NOMO-1 treated with dmso at 0.1 percent for 144 hours (cell line): Measurements from ENCODE around the gene CFAP97D2.
"Not testable (repeated sequence)": the region's sequence is repeated elsewhere in the genome, so short reads cannot be mapped to it uniquely, and the experiment has no call there.

Experiments
- DNase-seq: peaks from one replicate; lab custom pipeline; 2025; ENCODE audit not compliant: unreplicated experiment; lab: John Stamatoyannopoulos, UW

The CFAP97D2 gene

DNA sequence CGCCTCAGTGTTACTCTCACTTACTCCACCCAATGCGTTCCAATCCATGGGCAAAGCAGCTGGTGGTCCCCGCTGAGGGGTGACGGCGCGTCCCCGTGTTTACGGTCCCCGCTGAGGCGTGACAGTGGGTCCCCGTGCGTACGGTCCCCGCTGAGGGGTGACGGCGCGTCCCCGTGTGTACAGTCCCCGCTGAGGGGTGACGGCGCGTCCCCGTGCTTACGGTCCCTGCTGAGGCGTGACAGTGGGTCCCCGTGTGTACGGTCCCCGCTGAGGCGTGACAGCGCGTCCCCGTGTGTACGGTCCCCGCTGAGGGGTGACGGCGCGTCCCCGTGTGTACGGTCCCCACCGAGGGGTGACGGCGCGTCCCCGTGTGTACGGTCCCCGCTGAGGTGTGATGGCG lies 19.5 kb downstream of the CFAP97D2 start:
- no peak for DNase-seq

DNA sequence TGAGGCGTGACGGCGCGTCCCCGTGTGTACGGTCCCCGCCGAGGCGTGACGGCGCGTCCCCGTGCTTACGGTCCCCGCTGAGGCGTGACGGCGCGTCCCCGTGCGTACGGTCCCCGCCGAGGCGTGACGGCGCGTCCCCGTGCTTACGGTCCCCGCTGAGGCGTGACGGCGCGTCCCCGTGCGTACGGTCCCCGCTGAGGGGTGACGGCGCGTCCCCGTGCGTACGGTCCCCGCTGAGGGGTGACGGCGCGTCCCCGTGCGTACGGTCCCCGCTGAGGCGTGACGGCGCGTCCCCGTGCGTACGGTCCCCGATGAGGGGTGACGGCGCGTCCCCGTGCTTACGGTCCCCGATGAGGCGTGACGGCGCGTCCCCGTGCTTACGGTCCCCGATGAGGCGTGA lies 20.5 kb downstream of the CFAP97D2 start:
- DNase-seq = not testable (repeated sequence)

DNA sequence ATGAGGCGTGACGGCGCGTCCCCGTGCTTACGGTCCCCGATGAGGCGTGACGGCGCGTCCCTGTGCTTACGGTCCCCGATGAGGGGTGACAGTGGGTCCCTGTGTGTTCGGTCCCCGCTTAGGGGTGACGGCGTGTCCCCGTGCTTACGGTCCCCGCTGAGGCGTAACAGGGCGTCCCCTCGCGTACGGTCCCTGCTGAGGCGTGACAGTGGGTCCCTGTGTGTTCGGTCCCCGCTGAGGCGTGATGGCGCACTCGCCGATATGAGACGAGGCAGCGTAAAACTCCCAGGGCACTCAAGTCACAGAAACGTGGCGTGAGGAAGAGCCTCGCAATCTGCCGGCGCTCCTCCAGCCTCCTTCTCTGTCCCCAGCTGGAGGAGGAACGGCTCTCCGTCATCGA lies 20.9 kb downstream of the CFAP97D2 start:
- DNase-seq = no peak

DNA sequence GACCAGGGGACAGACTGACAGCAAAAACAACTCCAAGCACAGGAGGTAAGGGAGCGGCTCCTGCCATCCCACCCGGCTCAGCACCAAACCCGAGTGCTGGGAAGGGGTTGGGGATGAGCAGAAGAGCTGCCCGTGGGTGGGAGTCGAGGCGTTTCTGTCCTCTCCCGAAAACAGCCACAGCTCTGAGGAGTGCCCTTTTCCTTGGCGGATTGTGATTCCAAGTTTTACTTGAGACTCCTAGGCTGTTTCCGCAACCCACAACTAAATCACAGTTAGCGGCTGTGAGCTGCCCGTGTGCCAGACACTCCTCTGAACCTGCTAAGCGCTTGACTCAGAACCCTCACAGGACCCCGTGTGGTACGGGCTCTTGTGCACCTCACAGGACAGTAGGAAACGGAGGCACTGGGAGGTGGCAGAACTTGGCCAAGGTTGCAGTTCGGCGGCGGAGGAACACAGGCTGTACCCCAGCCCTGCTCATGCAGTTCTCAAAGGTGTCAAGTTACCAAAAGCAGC lies 21.4 kb downstream of the CFAP97D2 start:
- no peak for DNase-seq

DNA sequence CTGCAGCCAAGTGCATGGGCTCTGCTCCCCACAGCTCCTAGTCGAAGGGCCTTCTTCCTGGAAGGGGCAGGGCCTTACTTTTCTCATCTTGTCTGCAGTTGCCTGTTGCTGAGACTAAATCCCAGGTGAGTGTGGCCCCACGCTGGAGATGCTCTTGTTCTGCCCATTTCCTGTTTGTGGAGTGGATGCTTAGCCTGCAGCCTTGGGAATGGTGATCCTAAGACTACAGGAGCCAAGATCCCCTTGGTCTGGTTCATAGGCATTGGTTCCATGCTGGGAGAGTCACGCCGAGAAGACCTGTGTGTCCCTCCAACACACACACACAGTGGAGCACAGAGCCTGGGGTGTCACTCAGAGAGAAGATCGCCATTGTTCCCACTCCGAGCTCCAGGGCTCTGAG lies 23.5 kb downstream of the CFAP97D2 start:
- DNase-seq = no peak

DNA sequence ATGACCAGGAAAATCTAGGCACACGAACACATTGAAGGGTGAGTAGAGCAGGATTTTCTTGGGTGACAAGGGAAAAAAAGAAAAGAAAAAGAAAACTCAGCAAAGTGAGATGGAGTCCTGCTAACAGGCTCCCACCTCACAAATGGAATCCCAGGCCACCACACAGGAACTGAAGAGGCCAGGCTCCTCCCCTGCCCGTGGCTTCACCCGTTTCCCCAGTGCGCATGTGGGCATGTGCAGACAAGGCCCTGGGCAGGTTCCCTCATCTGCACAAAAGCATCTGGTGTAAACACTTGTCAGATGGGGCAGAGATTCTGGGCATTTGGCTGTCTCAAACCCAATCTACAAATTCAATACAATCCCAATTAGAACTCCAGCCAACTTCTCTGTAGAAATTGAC lies 24.5 kb downstream of the CFAP97D2 start:
- DNase-seq = no peak

DNA sequence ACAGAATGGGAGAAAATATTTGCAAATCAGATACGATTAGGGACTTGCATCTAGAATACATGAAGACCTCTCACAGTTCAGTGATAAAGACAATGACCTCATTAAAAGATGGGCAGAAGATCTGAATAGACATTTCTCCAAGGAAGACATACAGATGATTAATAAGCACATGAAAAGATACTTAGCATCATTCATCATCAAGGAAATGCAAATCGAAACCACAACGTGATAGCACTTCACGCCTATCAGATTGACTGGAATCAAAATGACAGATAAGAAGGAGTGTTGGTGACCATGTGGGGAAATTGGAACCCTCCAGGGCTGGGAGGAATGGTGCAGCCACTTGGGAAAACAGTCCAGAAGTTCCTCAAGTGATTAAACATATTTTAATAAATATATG lies 25.8 kb downstream of the CFAP97D2 start:
- no peak for DNase-seq

DNA sequence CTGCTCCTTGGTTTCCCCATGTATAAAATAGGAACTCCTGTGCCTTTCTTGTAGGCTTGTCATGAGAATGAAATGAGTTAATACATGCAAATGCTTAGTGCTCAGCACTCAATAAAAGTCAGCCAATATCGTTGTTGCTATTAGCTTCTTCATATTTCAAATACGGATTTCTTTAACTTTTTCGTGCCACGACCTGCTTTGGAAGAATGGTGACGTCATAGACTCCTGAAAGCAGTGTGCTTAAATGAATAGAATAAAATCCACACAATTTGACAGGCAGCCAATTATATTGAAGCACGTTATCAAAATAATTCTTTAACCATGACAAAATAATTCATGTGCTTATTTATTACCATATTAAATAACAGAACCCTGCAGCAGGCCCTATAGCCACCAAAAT lies 29.1 kb downstream of the CFAP97D2 start:
- DNase-seq = no peak

DNA sequence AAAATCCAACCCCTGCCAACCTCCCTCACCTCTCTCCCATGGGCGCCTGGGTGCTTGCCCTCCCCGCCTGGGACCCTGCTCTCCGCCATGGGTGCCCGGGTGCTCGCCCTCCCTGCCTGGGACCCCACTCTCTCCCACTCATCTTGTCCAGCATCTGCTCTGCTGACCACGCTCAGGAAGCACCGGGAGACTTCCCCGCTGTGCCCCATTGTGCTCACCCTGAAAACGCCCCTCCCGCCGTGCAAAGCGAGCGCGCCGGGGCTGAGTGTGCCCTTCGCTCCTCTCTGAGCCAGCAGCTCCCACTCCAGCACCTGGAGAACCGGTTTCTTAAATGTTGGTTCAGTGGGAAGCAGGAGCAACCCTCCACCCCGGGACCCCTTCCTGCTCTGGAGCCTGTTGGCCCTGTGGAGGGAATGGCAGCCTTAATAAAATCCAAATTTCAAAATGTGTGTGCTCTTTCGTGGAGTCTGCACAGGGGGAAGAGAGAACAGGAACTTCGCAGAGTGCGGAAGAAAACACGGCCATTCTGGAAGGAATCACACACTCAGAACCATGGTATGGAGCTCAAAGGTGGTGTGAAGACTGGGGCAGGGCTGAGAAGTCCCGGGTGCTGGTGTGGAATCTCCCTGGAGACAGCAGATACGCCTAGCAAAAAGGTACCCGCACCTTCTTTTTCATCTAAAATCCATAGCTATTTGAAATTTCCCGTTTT lies 32.5 kb downstream of the CFAP97D2 start:
- no peak for DNase-seq

DNA sequence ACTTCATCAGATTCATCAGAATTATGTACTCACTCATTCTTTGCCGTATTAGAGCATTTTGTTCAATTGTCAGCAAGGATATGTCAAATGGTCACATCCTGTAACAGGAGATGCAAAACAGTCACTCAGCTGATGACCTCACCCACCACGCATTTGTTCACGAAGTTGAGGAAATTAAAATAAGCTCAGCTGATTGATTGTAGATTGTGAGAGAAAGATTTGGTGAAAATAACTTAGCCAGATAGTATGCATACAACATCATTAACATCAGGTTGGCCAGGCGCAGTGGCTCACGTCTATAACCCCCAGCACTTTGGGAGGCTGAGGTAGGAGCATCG lies 33.1 kb downstream of the CFAP97D2 start:
- DNase-seq = no peak

DNA sequence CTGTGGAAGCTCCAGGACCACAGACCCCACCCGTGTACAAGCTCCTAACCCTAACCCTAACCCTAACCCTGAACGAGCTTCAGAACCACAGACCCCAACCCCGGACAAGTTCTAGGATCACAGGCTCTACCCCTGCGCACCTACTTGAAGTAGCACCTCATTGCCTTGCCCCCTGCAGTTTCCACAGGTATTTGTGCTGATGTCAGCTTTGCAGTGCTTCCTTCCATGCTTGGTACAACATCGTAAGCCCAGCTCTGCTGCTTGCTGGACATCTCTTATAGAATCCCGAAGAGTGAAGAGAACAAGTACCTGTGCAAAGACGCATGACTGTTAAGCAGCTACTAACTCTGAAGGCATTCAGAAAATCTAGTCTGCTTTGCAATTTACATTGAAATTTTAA lies 34.9 kb downstream of the CFAP97D2 start:
- no peak for DNase-seq

DNA sequence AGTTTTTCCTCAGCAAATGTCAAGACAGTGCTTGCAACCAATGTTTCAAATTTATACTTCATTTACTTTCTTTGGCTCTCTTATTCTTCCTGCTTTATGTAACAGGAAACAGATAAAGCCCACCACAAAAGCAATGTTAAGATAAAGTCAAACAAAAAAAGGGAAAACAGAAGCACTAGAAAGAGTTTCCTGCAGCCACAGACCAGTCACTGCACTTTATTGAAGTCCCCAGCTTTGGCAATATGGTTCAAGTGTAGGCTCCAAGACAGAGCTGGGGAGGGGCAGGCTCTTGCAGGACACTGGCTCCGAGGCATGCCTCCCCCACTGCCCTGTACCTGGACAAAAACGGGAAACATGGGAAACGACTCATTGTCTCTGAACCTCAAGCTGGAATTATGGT lies 40.3 kb downstream of the CFAP97D2 start:
- DNase-seq = no peak

DNA sequence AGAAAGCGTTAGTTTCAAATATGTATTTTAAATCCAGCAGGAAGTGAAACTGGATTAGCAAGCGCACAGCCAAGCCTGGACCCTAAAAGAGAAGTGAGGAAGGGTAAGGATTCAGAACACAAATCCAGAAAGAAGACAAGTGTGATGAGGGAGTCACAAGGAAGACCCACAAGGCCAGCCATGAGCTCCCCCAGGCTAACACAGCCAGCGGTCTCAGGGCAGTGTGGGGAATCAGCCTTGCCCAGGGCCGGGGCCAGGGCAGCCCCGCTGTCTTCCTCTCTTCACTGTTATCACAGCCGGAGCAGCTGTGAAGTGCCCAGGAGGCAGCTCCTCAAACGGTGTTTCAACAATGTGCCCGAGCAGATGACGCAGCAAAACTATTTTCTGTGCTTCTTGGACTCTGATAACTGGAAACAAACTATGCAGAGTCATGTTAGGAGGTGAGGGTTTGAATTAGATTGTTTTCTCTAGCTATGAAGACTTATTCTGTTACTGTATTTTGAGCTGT lies 43.5 kb downstream of the CFAP97D2 start:
- peak; percentile 85 for DNase-seq

DNA sequence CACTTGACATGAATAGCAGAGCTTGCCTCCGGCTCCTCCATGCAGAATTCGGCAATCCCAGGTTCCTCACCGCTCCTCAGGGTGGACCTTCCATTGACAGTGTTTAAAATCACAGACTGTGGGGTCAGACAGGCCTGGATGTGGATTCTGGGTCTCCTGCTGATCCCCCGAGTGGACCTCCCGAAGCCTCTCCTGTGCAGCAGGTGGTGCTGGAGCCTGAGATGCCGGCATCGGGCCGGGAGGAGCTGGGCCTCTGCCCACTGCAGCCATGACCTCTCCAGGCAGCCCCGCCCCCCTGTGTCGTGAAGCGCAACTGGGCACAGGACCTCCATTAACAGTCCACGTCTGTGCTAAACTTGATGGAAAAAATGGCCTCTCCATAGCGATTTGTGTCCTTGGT lies 45.1 kb downstream of the CFAP97D2 start:
- DNase-seq = no peak

DNA sequence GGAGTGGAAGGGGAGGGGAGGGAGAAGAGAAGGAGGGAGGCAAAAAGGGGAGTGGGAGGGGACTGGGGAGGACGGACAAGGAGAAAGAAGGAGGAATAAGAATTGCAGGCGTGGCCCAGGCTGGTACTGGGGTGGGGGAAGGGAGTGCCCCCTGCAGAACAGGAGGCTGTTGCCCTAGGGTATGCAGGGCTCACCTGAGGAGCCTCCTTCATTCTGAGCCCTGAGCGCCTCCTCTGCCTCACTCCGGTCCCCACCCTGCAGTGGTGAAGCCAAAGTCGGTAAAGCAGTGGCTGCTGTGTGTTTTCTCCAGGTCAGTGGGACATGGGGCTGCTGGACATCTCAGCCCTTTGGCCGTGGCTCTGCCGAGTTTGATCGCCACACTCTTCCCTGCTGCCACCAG lies 46.6 kb downstream of the CFAP97D2 start:
- no peak for DNase-seq

DNA sequence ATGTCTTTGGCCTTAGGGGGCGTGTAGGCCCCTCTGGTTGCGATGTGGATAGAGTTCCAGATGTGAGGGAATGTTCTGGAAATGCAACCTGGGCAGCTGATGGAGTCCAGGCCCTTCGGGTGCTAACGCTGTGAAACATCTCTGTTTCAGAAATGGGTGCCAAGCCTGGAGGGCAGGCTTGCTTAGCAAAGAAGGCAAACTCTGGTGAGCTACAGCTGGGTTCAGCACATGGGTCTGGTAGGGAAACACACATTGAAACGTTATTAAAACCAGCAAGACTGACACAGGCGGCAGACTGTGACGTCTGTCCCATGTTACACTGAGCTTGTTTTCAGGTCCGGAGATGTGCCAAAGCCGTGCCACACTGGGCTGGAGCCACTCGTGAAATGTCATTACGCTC lies 47.0 kb downstream of the CFAP97D2 start:
- DNase-seq = no peak

DNA sequence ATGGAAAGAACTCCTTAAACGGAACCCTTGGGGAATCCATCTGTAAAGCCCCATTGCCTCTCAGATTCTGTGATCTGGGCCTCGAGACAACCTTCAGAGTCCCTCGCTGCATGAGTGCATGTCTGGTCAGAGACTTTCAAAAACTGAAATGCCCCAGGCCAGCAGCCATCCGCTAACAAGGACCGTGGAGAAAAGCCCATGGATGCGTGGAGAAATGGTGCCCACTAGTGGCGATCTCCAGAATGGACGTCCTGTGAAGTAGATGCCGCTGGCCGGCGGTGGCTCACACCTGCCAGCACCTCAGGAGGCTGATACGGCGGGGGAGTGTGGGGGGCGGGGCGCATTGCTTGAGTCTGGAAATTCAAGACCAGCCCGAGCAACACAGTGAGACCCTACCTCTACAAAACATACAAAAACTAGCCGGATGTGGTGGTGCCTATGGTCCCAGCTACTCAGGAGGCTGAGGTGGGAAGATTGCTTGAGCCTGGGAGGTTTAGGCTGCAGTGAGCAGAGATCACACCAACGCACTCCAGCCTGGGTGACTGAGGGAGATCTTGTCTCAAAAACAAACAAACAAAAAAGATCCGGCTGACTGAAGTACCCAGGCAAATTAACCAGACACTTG lies 47.8 kb downstream of the CFAP97D2 start:
- peak; percentile 40 for DNase-seq

DNA sequence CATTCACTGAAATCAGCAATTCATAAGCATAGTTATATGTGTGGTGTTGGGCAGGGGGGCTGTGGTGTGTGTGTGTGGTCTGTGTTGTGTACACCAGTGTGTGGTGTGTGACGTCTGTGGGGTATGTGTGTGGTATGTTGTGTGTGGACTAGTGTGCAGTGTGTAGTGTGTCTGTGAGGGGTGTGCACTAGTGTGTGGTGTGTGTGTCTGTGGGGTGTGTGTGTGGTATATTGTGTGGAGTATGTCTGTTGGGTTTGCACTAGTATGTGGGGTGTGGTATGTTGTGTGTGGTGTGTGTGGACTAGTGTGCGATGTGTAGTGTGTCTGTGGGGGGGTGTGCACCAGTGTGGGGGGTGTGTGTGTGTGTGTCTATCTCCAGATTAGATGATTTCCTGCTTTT lies 48.5 kb downstream of the CFAP97D2 start:
- DNase-seq = no peak

DNA sequence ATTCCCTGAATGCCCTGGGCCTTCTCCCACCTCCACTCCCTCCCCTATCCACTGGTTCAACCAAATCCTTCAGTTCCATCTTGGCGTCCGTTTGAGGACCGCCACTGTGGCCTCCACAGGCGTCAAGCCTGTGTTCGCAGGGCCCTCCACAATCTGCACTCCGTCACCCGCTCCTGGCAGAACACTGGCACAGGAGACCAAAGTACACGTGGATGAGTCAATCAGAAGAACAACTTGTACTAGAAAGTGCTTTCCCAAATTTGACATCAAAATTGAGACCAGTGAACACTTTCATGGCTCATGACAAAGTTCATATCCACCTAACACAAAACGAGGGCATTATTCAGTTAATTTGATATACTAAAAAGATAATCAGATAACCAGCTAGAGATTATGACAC lies 49.1 kb downstream of the CFAP97D2 start:
- DNase-seq = no peak

DNA sequence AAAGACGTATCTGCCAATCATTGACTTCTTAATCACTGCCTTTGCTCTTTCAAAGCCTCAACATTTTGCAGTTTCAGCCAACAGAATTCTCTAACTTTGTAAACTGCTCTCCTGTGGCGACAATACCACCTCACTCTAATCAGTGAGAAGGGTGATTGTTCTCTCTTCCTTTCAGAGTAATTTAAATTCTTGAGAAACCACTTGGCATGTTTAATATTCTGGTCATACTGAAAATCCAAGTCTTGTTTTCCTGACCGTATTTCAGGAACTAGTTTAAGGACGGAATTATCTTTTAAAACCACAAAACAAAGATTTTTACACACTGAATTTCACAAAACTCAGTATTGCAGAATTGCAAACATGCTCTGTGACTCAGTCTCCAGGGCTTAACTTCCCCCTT lies 50.4 kb downstream of the CFAP97D2 start:
- no peak for DNase-seq

DNA sequence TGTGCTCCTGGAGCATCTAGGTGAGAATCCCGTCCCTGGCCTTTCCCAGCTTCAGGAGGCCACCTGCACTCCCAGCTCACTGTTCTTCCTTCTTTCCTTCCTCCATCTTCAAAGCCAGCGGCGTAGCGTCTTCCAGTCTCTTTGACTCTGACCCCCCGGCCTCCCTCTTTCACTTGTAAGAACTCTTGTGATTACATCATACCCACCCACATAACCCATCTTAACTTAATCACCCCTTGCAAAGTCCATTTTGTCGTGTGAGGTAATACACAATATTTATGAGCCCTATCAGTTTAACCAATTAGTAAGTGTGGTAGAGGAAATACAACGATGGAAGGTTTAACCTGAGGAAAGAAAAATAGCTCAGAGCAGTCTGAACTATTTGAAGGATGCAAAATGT lies 51.1 kb downstream of the CFAP97D2 start:
- peak; percentile 61 for DNase-seq

DNA sequence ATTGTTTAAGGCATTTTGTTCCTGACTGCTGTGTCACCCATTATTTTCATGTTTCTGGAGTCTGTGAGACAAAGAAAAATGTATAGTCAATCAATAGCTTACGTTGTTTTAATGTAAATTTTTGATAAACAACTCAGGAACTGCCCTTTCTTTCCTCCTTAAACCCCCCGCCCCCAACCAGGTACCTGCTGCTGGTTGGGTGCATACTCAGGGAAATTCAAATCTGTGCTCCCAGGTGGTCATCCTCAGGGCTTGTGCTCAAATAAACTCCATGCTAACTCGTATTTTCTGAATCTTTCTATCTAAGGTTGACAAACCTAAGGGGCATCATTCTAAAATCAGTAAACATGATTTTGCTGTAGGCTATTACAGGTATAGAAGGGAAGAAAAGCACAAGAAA lies 51.5 kb downstream of the CFAP97D2 start:
- no peak for DNase-seq

DNA sequence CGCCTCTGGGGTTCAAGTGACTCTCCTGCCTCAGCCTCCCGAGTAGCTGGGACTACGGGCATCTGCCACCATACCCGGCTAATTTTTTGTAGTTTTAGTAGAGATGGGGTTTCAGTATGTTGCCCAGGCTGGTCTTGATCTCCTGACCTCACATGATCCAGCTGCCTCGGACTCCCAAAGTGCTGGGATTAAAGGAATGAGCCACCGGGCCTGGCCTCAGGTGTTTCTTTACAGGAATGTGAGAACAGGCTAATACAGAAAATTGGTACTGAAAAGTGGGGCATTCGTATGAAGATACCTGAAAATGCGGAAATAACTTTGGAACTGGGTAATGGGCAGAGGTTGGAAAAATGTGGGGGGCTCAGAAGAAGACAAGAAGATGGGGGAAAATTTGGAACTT lies 52.8 kb downstream of the CFAP97D2 start:
- DNase-seq = no peak
